Bronchus fibroblast of lung (primary cell): Measurements from ENCODE around the gene CCNT2. TPM values are rescaled to one million over a fixed set of nuclear protein-coding genes. Genes with fewer than 3 reads are reported as not detected.

Source experiments
- total RNA-seq: library from RNA; depleted of rRNA; stranded (reverse); fragments of >200 nt; gene quantifications from 2 replicates; pipeline ENCODE4 v1.2.3, GENCODE V29; 2015

Gene CCNT2
- 7.2 and 7.4 TPM in 2 replicates for total RNA-seq

DNA sequence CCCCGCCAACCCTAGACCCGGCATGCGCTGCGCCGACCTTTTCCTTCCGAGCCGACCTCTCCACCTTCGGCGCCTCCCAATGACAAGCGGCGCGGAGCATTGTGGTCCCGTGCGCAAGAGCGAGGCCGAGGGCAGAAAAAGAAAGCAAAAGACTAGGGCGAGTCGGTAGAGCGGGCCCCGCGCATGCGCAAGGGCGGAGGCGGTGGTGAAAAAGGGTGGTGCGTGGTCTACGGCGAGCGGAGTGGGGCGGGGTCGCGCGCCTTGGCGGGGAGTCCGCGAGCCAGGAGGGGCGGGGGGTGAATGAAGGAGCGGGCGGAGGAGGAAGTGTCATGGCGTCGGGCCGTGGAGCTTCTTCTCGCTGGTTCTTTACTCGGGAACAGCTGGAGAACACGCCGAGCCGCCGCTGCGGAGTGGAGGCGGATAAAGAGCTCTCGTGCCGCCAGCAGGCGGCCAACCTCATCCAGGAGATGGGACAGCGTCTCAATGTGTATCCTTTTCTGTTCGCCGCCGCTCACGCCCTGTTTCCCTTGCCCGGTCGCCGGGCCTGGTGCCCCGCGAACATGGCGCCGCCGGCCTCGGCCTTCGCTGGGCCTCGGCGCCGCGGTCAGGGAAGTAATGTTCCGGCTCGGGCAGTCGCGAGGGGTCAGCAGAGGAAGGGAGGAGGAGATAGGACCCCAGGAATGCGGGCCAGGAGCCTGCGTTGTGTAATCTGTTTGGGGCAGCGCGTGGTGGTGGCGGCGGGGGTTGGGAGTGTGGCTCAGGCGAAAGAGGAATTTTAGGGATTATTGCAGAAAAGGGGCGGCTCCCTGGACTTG lies at the start of gene CCNT2:
CCNT2 (plus strand) TSS at position 297 of the 815 bp plus-strand sequence; CDS start at position 330, 33 bp downstream.

Other genes with a start within 250 kb of the CCNT2 start
- not detected in 2 replicates for gene TMEM163, start 199.8 kb upstream of the CCNT2 start, total RNA-seq
- not detected in 2 replicates for gene ACMSD, start 80.2 kb upstream of the CCNT2 start, total RNA-seq
- gene MAP3K19, start 128.6 kb downstream of the CCNT2 start, total RNA-seq, result not detected in 2 replicates
- 17.4 and 20.0 TPM in 2 replicates for gene RAB3GAP1, start 133.5 kb downstream of the CCNT2 start, total RNA-seq